ENCODE data around the gene DNAH2. TPM values are rescaled to one million over a fixed set of nuclear protein-coding genes. Genes with fewer than 3 reads are reported as not detected.

The DNAH2 gene
- total RNA-seq, 1 donor = under 0.01 TPM

DNA sequence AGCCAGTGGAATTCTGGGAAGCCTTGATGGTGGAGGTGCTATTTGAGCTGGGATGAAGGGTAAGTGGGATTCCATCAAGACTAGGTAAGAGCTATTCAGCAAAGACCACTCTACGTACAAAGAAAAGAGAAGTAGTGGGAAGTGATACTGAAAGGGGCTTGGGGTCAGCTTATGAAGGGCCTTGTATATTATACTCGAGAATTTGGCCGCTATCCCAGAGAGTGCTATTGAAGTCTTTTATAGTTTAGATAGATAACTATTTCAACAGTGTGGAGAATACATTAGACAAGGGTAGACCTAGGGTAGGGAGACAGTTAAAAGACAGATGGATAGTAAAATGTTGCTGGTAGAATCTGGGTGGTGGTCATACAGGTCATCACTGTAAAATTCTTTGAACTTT lies 10.3 kb downstream of the DNAH2 start:
- TF ChIP-seq, protein P1, sequence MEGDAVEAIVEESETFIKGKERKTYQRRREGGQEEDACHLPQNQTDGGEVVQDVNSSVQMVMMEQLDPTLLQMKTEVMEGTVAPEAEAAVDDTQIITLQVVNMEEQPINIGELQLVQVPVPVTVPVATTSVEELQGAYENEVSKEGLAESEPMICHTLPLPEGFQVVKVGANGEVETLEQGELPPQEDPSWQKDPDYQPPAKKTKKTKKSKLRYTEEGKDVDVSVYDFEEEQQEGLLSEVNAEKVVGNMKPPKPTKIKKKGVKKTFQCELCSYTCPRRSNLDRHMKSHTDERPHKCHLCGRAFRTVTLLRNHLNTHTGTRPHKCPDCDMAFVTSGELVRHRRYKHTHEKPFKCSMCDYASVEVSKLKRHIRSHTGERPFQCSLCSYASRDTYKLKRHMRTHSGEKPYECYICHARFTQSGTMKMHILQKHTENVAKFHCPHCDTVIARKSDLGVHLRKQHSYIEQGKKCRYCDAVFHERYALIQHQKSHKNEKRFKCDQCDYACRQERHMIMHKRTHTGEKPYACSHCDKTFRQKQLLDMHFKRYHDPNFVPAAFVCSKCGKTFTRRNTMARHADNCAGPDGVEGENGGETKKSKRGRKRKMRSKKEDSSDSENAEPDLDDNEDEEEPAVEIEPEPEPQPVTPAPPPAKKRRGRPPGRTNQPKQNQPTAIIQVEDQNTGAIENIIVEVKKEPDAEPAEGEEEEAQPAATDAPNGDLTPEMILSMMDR (IDR thresholded peaks at IDR 0.05; ENCODE audit: insufficient read depth, low read length) = no peak
- no peak overlapping the region for H3K4me3 ChIP-seq (ENCODE audit: low read depth, low read length)
- no peak for DNase-seq (ENCODE audit: low read depth)

GRCh38 chr17:7729816-7730215 lies 12.3 kb downstream of the DNAH2 start:
- TF ChIP-seq, protein P1 (IDR thresholded peaks at IDR 0.05; ENCODE audit: insufficient read depth, low read length) = no peak
- no peak for DNase-seq (ENCODE audit: low read depth)
- no peak overlapping the region for H3K4me3 ChIP-seq (ENCODE audit: low read depth, low read length)

DNA sequence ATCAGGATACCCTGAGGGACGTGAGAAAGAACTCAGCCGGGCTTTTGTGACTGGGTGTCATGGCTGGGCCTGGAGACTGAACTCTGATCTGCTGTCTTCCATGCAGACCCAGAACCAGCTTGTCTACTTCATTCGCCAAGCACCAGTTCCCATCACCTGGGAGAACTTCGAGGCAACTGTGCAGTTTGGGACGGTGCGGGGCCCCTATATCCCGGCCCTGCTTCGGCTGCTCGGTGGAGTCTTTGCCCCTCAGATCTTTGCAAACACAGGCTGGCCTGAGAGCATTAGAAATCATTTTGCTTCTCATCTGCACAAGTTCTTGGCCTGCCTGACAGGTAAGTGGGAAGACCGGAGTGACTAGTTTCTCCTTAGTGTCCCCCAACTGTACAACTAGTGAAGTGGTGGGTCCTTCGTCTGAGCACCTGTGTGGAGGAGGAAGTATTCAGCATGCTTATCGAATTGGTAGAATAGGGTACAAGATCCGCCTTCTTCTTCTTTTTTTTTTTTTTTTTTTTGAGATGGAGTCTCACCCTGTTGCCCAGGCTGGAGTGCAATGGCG lies 15.5 kb downstream of the DNAH2 start:
- no peak for DNase-seq (ENCODE audit: low read depth)
- H3K4me3 ChIP-seq (ENCODE audit: low read depth, low read length) = no peak overlapping the region
- TF ChIP-seq, protein P1 (IDR thresholded peaks at IDR 0.05; ENCODE audit: insufficient read depth, low read length) = no peak

DNA sequence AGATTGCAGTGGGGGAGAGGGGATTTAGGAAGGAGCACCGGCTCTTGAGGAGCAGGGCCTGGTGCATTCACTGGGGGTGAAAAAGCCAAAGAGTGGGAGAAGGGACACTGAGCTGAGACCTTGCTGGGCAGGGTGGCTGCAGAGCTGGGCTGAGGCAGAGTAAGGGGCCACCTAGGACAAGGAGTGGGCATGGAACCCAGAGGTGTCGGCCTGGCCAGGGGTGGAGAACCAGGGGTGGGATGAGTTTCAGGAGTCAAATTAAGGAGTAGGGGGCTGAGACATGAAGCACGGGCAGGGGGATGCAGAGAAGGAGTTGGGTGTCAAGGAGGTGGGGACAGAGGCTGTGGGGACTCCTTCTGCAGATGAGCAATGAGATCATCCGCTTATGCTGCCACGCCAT lies 20.1 kb downstream of the DNAH2 start:
- TF ChIP-seq, protein P1 (IDR thresholded peaks at IDR 0.05; ENCODE audit: insufficient read depth, low read length) = no peak
- no peak overlapping the region for H3K4me3 ChIP-seq (ENCODE audit: low read depth, low read length)
- DNase-seq (ENCODE audit: low read depth) = no peak

- TF ChIP-seq, protein P1 (IDR thresholded peaks at IDR 0.05; ENCODE audit: insufficient read depth, low read length) = no peak
- no peak for DNase-seq (ENCODE audit: low read depth)
- H3K4me3 ChIP-seq (ENCODE audit: low read depth, low read length) = no peak overlapping the region
These were observed 22.2 kb downstream of the DNAH2 start for GRCh38 chr17:7739746-7740145.

DNA sequence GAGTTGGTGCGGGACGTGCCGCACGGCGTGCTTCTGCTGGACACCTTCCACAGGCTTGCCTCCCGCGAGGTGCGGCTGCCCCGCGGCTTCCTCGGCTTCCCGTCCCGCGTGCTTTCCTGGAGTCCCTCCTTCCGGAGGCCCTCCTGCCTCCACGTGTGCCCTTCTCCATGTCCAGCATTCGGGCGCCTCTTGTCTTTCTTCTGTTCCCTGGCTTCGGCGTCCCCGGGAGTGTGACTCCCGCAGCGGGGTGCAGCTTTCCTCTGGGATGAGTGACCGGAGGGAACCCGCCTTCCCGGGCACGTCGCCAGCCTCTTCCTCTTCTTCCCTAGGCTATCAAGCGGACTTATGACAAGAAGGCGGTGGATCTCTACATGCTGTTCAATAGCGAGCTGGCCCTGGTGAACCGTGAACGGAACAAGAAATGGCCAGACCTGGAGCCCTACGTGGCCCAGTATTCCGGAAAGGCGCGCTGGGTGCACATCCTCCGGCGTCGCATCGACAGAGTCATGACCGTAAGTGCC lies 23.0 kb downstream of the DNAH2 start:
- TF ChIP-seq, protein P1 (IDR thresholded peaks at IDR 0.05; ENCODE audit: insufficient read depth, low read length) = no peak
- no peak for DNase-seq (ENCODE audit: low read depth)
- no peak overlapping the region for H3K4me3 ChIP-seq (ENCODE audit: low read depth, low read length)

DNA sequence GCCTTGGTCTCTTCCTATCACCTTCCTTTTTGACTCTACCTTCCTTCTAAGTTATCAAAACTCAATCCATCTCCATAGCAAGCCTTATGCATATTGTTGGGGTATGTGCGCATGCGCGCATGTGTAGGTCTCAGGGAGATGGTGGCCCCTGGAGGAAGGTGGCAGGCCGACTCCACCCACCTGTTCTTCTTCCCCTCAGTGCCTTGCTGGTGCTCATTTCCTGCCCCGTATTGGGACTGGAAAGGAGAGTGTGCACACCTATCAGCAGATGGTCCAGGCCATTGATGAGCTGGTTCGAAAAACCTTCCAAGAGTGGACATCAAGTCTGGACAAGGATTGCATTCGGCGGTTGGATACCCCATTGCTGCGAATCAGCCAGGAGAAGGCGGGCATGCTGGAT lies 25.2 kb downstream of the DNAH2 start:
- DNase-seq (ENCODE audit: low read depth) = no peak
- H3K4me3 ChIP-seq (ENCODE audit: low read depth, low read length) = no peak overlapping the region
- TF ChIP-seq, protein P1 (IDR thresholded peaks at IDR 0.05; ENCODE audit: insufficient read depth, low read length) = no peak

Data from fibroblast of the aortic adventitia (primary cell).